ENCODE measurements around the gene KCNJ14. TPM values are rescaled to one million over a fixed set of nuclear protein-coding genes. Genes with fewer than 3 reads are reported as not detected.

Gene KCNJ14
- total and polyA plus RNA-seq, 2 experiments from 2014 or later: 0.81 to 0.94 TPM

DNA sequence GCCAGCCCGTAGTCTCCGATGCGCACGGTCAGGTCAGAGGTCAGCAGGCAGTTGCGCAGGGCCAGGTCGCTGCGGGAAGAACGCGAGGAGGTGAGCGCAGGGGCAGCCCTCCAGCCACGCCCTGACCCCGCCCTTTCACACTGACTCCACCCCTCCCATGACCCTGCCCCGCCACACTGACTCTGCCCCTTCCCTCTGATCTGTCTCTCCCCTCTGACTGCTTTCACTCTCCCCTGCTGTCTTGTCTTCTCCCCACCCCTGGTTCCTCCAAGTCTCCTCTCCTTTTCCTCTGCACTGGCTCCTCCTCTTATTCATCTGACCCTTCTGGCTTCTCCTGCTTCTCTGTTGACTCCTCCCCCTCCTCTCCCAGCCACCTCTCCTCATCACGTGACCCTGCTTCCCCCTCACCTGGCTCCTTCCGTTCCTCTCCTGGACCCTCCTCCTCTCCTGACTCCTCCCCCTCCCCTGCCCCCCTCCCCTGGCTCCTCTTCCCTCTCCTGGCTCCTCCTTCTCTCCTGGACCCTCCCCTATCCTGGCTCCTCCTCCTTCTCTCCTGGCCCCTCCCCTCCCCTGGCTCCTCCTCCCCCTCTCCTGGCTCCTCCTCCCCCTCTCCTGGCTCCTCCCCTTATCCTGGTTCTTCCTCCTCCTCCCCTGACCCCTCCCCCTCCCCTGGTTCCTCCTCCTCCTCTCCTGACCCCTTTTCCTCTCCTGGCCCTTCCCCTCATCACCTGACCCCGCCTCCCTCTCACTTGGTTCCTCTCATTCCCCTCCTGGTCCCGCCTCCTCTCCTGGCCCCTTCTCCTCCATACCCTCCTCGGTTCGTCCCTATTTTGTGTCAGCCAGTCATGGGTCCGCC, 46.3 kb downstream of the KCNJ14 start:
- peak overlapping the region; percentile 97 for H3K27ac Mint-ChIP-seq
- H3K27me3 Mint-ChIP-seq (ENCODE audit: insufficient read depth, low read depth, poor library complexity): peaks cover 21% of the 10 kb centered on the region
- H3K4me1 Mint-ChIP-seq: peaks cover 16% of the 10 kb centered on the region
- DNase-seq (ENCODE audit: low spot score): peak; percentile 100
- H3K9me3 Mint-ChIP-seq: no peaks in the 10 kb centered on the region
- H3K79me2 ChIP-seq (replicated peaks; ENCODE audit: insufficient read depth): no peaks in the 10 kb centered on the region
- no peaks in the 10 kb centered on the region; the same call in 2 of the 3 replicates for H3K36me3 Mint-ChIP-seq (ENCODE audit: low read depth)
- no peaks in the 10 kb centered on the region for H3K9me2 ChIP-seq (ENCODE audit: insufficient read depth)
- H3K4me2 ChIP-seq: peak overlapping the region; percentile 94
- peak overlapping the region; percentile 91 for H3K27ac ChIP-seq (ENCODE audit: low read depth)
- H3K4me3 Mint-ChIP-seq: peak overlapping the region; percentile 70
- H3K4me1 ChIP-seq (ENCODE audit: insufficient read depth): peaks cover 7% of the 10 kb centered on the region; the same call in 1 of the 2 replicates
- peak overlapping the region; percentile 73 for H3K4me3 ChIP-seq
- H2AFZ ChIP-seq: peak overlapping the region; percentile 69
- no peaks in the 10 kb centered on the region; the same call in 1 of the 2 replicates for H4K20me1 ChIP-seq (replicated peaks; ENCODE audit: insufficient read depth)
- H3K27me3 ChIP-seq (ENCODE audit: insufficient read depth): no peaks in the 10 kb centered on the region
- TF ChIP-seq REST (IDR thresholded peaks at IDR 0.05; ENCODE audit: unreplicated experiment): no peak
- TF ChIP-seq POLR2AphosphoS5 (IDR thresholded peaks at IDR 0.05; ENCODE audit: low read depth): 0 out of 2 replicates have a peak, but pooled peaks have one; percentile 50
- peak; percentile 14; the same call in 1 of the 2 replicates for TF ChIP-seq CREB1 (CRISPR knock-in tag; IDR thresholded peaks at IDR 0.05; ENCODE audit: low read depth)
- TF ChIP-seq ZNF114 (CRISPR knock-in tag; IDR thresholded peaks at IDR 0.05): no peak
- TF ChIP-seq, protein P1, sequence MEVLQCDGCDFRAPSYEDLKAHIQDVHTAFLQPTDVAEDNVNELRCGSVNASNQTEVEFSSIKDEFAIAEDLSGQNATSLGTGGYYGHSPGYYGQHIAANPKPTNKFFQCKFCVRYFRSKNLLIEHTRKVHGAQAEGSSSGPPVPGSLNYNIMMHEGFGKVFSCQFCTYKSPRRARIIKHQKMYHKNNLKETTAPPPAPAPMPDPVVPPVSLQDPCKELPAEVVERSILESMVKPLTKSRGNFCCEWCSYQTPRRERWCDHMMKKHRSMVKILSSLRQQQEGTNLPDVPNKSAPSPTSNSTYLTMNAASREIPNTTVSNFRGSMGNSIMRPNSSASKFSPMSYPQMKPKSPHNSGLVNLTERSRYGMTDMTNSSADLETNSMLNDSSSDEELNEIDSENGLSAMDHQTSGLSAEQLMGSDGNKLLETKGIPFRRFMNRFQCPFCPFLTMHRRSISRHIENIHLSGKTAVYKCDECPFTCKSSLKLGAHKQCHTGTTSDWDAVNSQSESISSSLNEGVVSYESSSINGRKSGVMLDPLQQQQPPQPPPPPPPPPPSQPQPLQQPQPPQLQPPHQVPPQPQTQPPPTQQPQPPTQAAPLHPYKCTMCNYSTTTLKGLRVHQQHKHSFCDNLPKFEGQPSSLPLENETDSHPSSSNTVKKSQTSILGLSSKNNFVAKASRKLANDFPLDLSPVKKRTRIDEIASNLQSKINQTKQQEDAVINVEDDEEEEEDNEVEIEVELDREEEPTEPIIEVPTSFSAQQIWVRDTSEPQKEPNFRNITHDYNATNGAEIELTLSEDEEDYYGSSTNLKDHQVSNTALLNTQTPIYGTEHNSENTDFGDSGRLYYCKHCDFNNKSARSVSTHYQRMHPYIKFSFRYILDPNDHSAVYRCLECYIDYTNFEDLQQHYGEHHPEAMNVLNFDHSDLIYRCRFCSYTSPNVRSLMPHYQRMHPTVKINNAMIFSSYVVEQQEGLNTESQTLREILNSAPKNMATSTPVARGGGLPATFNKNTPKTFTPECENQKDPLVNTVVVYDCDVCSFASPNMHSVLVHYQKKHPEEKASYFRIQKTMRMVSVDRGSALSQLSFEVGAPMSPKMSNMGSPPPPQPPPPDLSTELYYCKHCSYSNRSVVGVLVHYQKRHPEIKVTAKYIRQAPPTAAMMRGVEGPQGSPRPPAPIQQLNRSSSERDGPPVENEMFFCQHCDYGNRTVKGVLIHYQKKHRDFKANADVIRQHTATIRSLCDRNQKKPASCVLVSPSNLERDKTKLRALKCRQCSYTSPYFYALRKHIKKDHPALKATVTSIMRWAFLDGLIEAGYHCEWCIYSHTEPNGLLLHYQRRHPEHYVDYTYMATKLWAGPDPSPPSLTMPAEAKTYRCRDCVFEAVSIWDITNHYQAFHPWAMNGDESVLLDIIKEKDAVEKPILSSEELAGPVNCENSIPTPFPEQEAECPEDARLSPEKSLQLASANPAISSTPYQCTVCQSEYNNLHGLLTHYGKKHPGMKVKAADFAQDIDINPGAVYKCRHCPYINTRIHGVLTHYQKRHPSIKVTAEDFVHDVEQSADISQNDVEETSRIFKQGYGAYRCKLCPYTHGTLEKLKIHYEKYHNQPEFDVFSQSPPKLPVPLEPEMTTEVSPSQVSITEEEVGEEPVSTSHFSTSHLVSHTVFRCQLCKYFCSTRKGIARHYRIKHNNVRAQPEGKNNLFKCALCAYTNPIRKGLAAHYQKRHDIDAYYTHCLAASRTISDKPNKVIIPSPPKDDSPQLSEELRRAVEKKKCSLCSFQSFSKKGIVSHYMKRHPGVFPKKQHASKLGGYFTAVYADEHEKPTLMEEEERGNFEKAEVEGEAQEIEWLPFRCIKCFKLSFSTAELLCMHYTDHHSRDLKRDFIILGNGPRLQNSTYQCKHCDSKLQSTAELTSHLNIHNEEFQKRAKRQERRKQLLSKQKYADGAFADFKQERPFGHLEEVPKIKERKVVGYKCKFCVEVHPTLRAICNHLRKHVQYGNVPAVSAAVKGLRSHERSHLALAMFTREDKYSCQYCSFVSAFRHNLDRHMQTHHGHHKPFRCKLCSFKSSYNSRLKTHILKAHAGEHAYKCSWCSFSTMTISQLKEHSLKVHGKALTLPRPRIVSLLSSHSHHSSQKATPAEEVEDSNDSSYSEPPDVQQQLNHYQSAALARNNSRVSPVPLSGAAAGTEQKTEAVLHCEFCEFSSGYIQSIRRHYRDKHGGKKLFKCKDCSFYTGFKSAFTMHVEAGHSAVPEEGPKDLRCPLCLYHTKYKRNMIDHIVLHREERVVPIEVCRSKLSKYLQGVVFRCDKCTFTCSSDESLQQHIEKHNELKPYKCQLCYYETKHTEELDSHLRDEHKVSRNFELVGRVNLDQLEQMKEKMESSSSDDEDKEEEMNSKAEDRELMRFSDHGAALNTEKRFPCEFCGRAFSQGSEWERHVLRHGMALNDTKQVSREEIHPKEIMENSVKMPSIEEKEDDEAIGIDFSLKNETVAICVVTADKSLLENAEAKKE (CRISPR knock-in tag; IDR thresholded peaks at IDR 0.05): no peak
- H3K36me3 ChIP-seq (ENCODE audit: insufficient read depth): no peaks in the 10 kb centered on the region
- ATAC-seq: peak; percentile 78
- H3F3A ChIP-seq (replicated peaks; ENCODE audit: low read depth): peaks cover 6% of the 10 kb centered on the region; the same call in 1 of the 2 replicates

Data from GM23338 (cell line).